Nephron (organoid): Measurements from ENCODE around the gene QKI.

ENCODE experiments used
- H3K27ac Mint-ChIP-seq, 3 experiments: 2 replicates each; pipeline ENCODE4 v1.8.0; 2020; ENCODE audit warnings: mixed read lengths in 3 of 3, mild to moderate bottlenecking in 2 of 3, moderate library complexity in 1 of 3
- H3K27me3 Mint-ChIP-seq: 2 replicates; pipeline ENCODE4 v1.8.0; 2021; ENCODE audit warnings: low read depth, mild to moderate bottlenecking, moderate library complexity, mixed read lengths
- H3K36me3 Mint-ChIP-seq: 2 replicates; pipeline ENCODE4 v1.8.0; 2020; ENCODE audit warnings: low read depth, mixed read lengths
- H3K4me1 Mint-ChIP-seq: 2 replicates; pipeline ENCODE4 v1.8.0; 2020; ENCODE audit warnings: mixed read lengths
- H3K4me3 Mint-ChIP-seq, 3 experiments: 2 replicates each; pipeline ENCODE4 v1.8.0; 2020; ENCODE audit warnings: mild to moderate bottlenecking in 3 of 3, mixed read lengths in 3 of 3, moderate library complexity in 2 of 3
- H3K9me3 Mint-ChIP-seq: 2 replicates; pipeline ENCODE4 v1.8.0; 2020; ENCODE audit warnings: mixed read lengths
- TF ChIP-seq, protein P1 (sequence below), 3 experiments: fragments of 200-600 bp; sonication (generic); IDR thresholded peaks; one replicate each; pipeline ENCODE4 v1.5.0; 2021; ENCODE audit warnings: antibody characterized with exemption in 3 of 3; ENCODE audit not compliant: unreplicated experiment in 3 of 3

QKI gene

DNA sequence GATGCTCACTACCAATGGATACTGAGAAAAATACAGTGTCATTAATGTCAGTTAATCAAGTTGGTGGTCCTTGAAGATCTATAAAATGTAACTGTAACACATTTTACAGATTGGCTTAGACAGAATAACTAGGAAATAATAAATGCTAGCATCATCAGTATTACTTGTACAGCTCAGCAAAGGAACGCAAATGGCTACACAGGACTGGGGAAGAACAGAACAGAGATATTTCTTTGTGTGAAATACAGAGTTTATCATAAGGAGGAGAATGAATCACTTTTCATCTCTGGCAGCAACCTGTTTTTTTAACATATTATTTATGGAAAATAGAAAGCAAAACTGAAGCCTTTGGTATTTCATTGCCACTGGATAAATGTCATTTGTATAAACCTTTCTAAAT lies 8.2 kb upstream of the QKI start:
- H3K9me3 Mint-ChIP-seq, result no peaks in the 10 kb centered on the region
- TF ChIP-seq, protein P1, sequence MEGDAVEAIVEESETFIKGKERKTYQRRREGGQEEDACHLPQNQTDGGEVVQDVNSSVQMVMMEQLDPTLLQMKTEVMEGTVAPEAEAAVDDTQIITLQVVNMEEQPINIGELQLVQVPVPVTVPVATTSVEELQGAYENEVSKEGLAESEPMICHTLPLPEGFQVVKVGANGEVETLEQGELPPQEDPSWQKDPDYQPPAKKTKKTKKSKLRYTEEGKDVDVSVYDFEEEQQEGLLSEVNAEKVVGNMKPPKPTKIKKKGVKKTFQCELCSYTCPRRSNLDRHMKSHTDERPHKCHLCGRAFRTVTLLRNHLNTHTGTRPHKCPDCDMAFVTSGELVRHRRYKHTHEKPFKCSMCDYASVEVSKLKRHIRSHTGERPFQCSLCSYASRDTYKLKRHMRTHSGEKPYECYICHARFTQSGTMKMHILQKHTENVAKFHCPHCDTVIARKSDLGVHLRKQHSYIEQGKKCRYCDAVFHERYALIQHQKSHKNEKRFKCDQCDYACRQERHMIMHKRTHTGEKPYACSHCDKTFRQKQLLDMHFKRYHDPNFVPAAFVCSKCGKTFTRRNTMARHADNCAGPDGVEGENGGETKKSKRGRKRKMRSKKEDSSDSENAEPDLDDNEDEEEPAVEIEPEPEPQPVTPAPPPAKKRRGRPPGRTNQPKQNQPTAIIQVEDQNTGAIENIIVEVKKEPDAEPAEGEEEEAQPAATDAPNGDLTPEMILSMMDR (IDR thresholded peaks at IDR 0.05; ENCODE audit: unreplicated experiment in 3 of 3), result no peak
- H3K4me1 Mint-ChIP-seq, result peaks cover 17% of the 10 kb centered on the region
- no peak overlapping the region for H3K4me3 Mint-ChIP-seq
- H3K36me3 Mint-ChIP-seq, result peaks cover 3% of the 10 kb centered on the region
- H3K27me3 Mint-ChIP-seq, result peaks cover 6% of the 10 kb centered on the region
- H3K27ac Mint-ChIP-seq, result peak overlapping the region; percentile 30 to 47 (median 43)

DNA sequence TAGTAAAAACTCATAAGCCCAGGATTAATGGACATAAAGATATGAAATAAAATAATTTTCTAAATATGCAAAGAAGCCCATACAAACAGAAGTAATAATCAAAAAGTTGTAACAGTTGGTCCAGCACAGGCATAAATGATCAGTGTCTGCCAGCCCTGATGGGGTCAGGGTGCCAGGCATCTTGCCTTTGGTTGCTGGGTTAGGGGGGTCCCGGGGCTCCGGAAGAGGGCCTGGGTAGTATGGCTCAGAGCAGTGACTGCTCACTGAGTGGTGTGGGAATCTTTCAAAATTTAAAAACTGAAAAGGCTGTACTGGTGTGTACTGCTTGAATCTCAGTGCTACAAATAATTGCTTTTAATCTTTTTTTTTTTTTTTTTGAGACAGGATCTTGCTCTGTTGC lies 7.7 kb upstream of the QKI start:
- H3K27ac Mint-ChIP-seq, result no peak overlapping the region
- peaks cover 2% of the 10 kb centered on the region for H3K27me3 Mint-ChIP-seq
- H3K4me3 Mint-ChIP-seq, result no peak overlapping the region
- peaks cover 20% of the 10 kb centered on the region for H3K4me1 Mint-ChIP-seq
- H3K9me3 Mint-ChIP-seq, result no peaks in the 10 kb centered on the region
- H3K36me3 Mint-ChIP-seq, result peaks cover 4% of the 10 kb centered on the region
- TF ChIP-seq, protein P1 (IDR thresholded peaks at IDR 0.05; ENCODE audit: unreplicated experiment in 3 of 3), result no peak

DNA sequence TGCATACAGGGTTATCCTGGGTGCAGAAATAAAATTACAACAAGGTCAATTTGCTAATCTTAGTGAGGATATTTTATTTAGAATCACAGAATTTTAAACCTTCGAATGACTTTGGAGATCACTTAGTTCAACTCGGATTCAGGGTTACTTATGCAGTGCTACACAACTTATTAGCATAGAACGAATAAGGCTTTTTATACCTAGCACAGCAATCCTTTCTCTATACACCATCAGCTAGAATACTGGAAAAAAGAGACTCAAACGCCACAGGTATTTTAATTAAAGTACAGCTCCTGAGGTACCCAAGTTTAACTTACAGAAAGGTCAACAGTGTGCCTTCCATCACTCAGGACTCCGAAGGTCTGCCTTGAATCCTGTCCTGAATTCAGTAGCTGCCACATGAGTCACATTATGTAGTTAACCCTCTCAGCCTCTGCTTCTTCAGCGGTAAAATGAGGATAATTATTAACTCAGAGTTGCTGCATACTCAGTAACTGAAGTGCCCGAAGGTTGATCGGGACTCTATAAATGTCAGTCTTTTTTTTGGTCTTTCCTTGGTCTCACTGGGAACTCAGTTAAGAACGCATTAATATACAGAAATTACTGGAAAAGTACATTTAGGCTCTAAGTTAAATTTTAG lies 6.0 kb upstream of the QKI start:
- peak overlapping the region in 1 of 3 experiments; percentile 93 for H3K27ac Mint-ChIP-seq

DNA sequence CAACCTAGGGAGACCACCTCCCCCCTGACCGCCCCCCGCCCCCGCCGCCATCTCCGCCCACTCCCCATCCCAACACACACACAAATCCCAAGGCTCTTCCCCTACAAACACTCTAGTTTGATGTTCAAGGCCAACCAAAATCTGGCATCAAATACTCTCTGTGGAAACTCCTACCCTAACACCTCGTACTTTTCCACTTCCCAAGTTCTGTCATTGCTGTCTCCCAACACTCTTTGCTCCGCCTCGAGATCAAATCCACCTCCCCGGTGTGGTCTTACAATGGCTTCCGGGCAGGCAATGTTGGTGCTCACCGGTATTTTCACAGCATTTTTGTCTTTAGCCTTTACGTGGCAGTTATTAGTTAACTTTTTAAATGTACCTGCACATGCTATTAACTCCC lies 4.8 kb upstream of the QKI start:
- Mint-ChIP-seq H3K27ac (peak overlapping the region in 2 of 3 experiments; percentile 20 to 93), H3K4me3 (peak overlapping the region in 1 of 3 experiments; percentile 12), H3K27me3 (no peaks in the 10 kb centered on the region), H3K4me1 (peaks cover 20% of the 10 kb centered on the region), H3K36me3 (peaks cover 4% of the 10 kb centered on the region), H3K9me3 (no peaks in the 10 kb centered on the region)
- TF ChIP-seq, protein P1 (IDR thresholded peaks at IDR 0.05; ENCODE audit: unreplicated experiment in 3 of 3), result no peak

More for the DNA sequence above, 6.0 kb upstream of the QKI start:
- TF ChIP-seq, protein P1 (IDR thresholded peaks at IDR 0.05; ENCODE audit: unreplicated experiment in 3 of 3), result no peak
- peaks cover 20% of the 10 kb centered on the region for H3K4me1 Mint-ChIP-seq
- no peak overlapping the region for H3K4me3 Mint-ChIP-seq
- peaks cover 4% of the 10 kb centered on the region for H3K36me3 Mint-ChIP-seq
- H3K27me3 Mint-ChIP-seq, result no peaks in the 10 kb centered on the region
- H3K9me3 Mint-ChIP-seq, result no peaks in the 10 kb centered on the region

DNA sequence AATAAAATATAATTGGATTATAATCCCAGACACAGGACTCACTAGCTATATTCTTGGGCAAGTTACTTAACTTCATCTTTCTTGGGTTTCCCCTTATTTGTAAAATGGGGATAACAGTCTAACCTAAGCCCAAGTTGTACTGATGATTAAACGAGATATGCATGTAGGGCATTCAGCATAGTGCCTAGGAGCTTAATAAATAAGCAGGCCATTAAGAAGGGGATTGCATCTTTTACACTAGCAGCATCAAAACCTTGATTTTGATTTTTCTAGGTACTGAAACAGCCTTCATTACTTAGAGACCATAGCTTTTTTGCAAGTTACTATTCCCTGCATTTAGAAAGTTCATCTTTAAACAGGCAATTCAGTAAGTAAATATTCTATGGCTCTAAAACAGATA lies 2.2 kb upstream of the QKI start:
- TF ChIP-seq, protein P1 (IDR thresholded peaks at IDR 0.05; ENCODE audit: unreplicated experiment in 3 of 3), result no peak

DNA sequence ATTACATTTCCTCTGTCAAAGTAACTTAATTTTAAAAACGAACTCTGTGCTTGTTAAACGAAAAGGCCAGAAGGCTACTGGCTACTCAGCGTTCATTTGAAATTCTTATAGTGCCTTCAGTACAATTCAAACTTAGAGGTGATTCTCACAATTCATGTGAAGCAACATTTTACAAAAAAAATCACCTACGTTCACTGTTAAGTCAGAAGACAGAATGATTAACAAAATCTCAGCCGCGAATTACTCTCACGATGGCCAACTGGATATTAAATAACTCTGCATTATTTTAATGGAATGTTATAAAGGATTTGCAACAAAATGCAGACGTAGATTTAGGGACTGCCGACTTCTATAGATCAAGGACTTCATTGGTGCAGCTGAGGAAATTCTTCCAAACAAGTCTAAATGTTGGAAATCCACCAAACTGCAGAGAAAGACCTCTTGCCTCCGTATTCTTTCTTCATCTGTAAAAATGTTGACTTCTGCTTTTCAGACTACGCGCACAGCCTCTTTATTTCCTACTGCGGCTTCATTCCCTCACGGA lies 1.6 kb upstream of the QKI start:
- Mint-ChIP-seq H3K4me3 (peak overlapping the region; percentile 88 to 92 (median 91)), H3K36me3 (peaks cover 11% of the 10 kb centered on the region), H3K4me1 (peaks cover 13% of the 10 kb centered on the region), H3K27ac (peak overlapping the region; percentile 94 to 99 (median 96)), H3K27me3 (no peaks in the 10 kb centered on the region), H3K9me3 (no peaks in the 10 kb centered on the region)
- TF ChIP-seq, protein P1 (IDR thresholded peaks at IDR 0.05; ENCODE audit: unreplicated experiment in 3 of 3), result no peak

More for the DNA sequence above, 2.2 kb upstream of the QKI start:
- Mint-ChIP-seq H3K4me3 (peak overlapping the region; percentile 88 to 92 (median 91)), H3K27ac (peak overlapping the region; percentile 94 to 99 (median 96)), H3K9me3 (no peaks in the 10 kb centered on the region), H3K4me1 (peaks cover 9% of the 10 kb centered on the region), H3K27me3 (no peaks in the 10 kb centered on the region), H3K36me3 (peaks cover 11% of the 10 kb centered on the region)
